Measurements from ENCODE around the gene ICE2. TPM values are rescaled to one million over a fixed set of nuclear protein-coding genes. Genes with fewer than 3 reads are reported as not detected.

The ICE2 gene
- total and polyA plus RNA-seq, 4 experiments from 2014 or later: 46.5 to 68.4 (median 61.2) TPM

DNA sequence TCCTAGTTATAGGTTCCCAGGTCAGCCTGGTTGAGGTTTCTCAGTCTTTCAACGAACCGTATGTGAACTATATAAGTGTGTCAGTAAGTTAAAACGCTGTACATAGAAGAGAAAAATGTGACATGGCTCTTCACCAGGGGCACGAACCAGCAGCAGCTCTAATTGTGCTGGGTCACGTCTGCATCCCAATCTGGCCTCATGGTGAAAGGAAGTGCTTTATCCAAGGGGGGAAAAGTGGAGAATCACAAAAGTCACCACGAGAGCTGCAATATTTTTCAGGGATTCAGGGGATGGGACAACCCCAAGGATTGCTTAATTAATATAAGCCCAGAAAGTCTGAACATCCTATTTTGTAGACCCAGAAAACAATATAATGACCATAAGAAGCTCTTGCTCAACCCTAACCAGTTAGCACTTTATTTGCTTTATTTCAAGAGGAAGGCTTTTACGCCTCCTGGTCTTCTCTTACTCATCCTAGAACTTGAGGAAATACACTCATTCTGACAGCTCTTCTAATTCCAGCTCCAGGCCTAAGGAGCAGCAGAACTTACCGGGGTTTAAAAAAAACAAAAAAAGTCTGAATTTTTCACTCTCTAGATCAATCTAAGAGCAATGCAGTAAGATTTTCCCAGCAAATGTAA is 97.7 kb downstream of the ICE2 start:
- Histone ChIP-seq H3K9me3 (ENCODE audit: control insufficient read depth in 1 of 2, low read length in 2 of 2) (no peaks in the 10 kb centered on the region), H3K4me1 (ENCODE audit: insufficient read depth, low read length) (no peaks in the 10 kb centered on the region), H3K4me3 (ENCODE audit: low read length in 2 of 2) (no peak overlapping the region), H3K36me3 (ENCODE audit: insufficient read depth, low read length) (peaks cover 38% of the 10 kb centered on the region), H3K27ac (ENCODE audit: low read depth, low read length) (no peak overlapping the region), H3K27me3 (ENCODE audit: insufficient read depth, low read length) (no peaks in the 10 kb centered on the region)
- Mint-ChIP-seq H3K9me3 (no peaks in the 10 kb centered on the region), H3K4me1 (peaks cover 4 to 15% (median 11%) of the 10 kb centered on the region in 4 donors), H3K36me3 (peaks cover 20 to 57% of the 10 kb centered on the region in 2 donors), H3K27ac (peak overlapping the region in 3 of 7 donors; percentile 15 to 70 (median 35)), H3K4me3 (no peak overlapping the region), H3K27me3 (no peaks in the 10 kb centered on the region)
- CTCF ChIA-PET (ENCODE audit: partially characterized antibody): interaction anchor here (2.2 kb wide), 1 partner anchor 22 kb away, joined by 9 read pairs; no protein-coding TSS in a partner anchor
- intact Hi-C loops (cut with micrococcal nuclease): no loop called here
- no peak for DNase-seq
- POLR2A ChIA-PET (ENCODE audit: partially characterized antibody): interaction anchor here (0.5 kb wide), 1 partner anchor 17 kb away, joined by 3 read pairs; no protein-coding TSS in a partner anchor

GRCh38 chr15:60379525-60380274 is 99.2 kb downstream of the ICE2 start:
- no peaks in the 10 kb centered on the region for H3K9me3 ChIP-seq (ENCODE audit: control insufficient read depth in 1 of 2, low read length in 2 of 2)
- peaks cover 38% of the 10 kb centered on the region for H3K36me3 ChIP-seq (ENCODE audit: insufficient read depth, low read length)
- Mint-ChIP-seq H3K4me3 (no peak overlapping the region), H3K9me3 (no peaks in the 10 kb centered on the region), H3K4me1 (peaks cover 4 to 20% (median 10%) of the 10 kb centered on the region in 4 donors), H3K27ac (no peak overlapping the region), H3K27me3 (no peaks in the 10 kb centered on the region), H3K36me3 (peaks cover 32 to 67% of the 10 kb centered on the region in 2 donors)
- CTCF ChIA-PET (ENCODE audit: partially characterized antibody): interaction anchor here (2.2 kb wide), 1 partner anchor 20 kb away, joined by 9 read pairs; no protein-coding TSS in a partner anchor
- H3K4me1 ChIP-seq (ENCODE audit: insufficient read depth, low read length): no peaks in the 10 kb centered on the region
- no peaks in the 10 kb centered on the region for H3K27me3 ChIP-seq (ENCODE audit: insufficient read depth, low read length)
- no peak for DNase-seq
- no peak overlapping the region for H3K27ac ChIP-seq (ENCODE audit: low read depth, low read length)
- H3K4me3 ChIP-seq (ENCODE audit: low read length in 2 of 2): no peak overlapping the region
- intact Hi-C loops (cut with micrococcal nuclease): no loop called here
- POLR2A ChIA-PET (ENCODE audit: partially characterized antibody): interaction anchor here (1.3 kb wide), 1 partner anchor 19 kb away, joined by 4 read pairs; the partner anchor contains the start of gene ANXA2

DNA sequence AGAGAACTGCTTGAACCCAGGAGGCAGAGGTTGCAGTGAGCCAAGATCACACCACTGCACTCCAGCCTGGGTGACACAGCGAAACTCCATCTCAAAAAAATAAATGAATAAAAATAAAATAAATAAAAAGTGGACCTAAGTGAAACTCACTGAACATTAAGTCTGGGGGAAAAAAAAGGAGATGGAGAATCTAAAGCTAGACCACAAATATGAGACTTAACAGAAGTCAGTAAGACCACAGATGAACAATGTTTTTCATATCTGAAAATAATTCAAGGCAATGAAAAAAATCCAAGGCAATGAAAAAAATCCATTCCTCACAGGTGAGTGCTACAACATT is 99.8 kb downstream of the ICE2 start:
- Mint-ChIP-seq H3K9me3 (no peaks in the 10 kb centered on the region), H3K36me3 (peaks cover 31 to 67% of the 10 kb centered on the region in 2 donors), H3K27ac (no peak overlapping the region), H3K27me3 (no peaks in the 10 kb centered on the region), H3K4me3 (no peak overlapping the region), H3K4me1 (peaks cover 4 to 20% (median 10%) of the 10 kb centered on the region in 4 donors)
- Histone ChIP-seq H3K27ac (ENCODE audit: low read depth, low read length) (no peak overlapping the region), H3K4me3 (ENCODE audit: low read length in 2 of 2) (no peak overlapping the region), H3K36me3 (ENCODE audit: insufficient read depth, low read length) (peaks cover 33% of the 10 kb centered on the region), H3K9me3 (ENCODE audit: control insufficient read depth in 1 of 2, low read length in 2 of 2) (no peaks in the 10 kb centered on the region), H3K27me3 (ENCODE audit: insufficient read depth, low read length) (no peaks in the 10 kb centered on the region), H3K4me1 (ENCODE audit: insufficient read depth, low read length) (no peaks in the 10 kb centered on the region)
- no peak for DNase-seq
- CTCF ChIA-PET (ENCODE audit: partially characterized antibody): no interaction called here
- intact Hi-C loops (cut with micrococcal nuclease): no loop called here
- POLR2A ChIA-PET (ENCODE audit: partially characterized antibody): interaction anchor here (1.3 kb wide), 1 partner anchor 19 kb away, joined by 4 read pairs; the partner anchor contains the start of gene ANXA2

GRCh38 chr15:60376677-60377095 is 102.3 kb downstream of the ICE2 start:
- H3K36me3 Mint-ChIP-seq: peaks cover 35 to 70% of the 10 kb centered on the region in 2 donors
- Histone ChIP-seq H3K9me3 (ENCODE audit: control insufficient read depth in 1 of 2, low read length in 2 of 2) (no peaks in the 10 kb centered on the region), H3K4me1 (ENCODE audit: insufficient read depth, low read length) (no peaks in the 10 kb centered on the region), H3K27ac (ENCODE audit: low read depth, low read length) (no peak overlapping the region), H3K36me3 (ENCODE audit: insufficient read depth, low read length) (peaks cover 30% of the 10 kb centered on the region), H3K27me3 (ENCODE audit: insufficient read depth, low read length) (no peaks in the 10 kb centered on the region), H3K4me3 (ENCODE audit: low read length in 2 of 2) (no peak overlapping the region)
- ChIA-PET CTCF (ENCODE audit: partially characterized antibody) (interaction anchor here (1.4 kb wide), 1 partner anchor 17 kb away, joined by 5 read pairs; no protein-coding TSS in a partner anchor), POLR2A (ENCODE audit: partially characterized antibody) (interaction anchor here (1.9 kb wide), 1 partner anchor 21 kb away, joined by 6 read pairs; the partner anchor contains the start of gene ANXA2)
- intact Hi-C loops (cut with micrococcal nuclease): no loop called here
- peaks cover 4 to 15% (median 13%) of the 10 kb centered on the region in 4 donors for H3K4me1 Mint-ChIP-seq
- DNase-seq: no peak
- no peak overlapping the region for H3K4me3 Mint-ChIP-seq
- H3K27me3 Mint-ChIP-seq: no peaks in the 10 kb centered on the region
- H3K9me3 Mint-ChIP-seq: no peaks in the 10 kb centered on the region
- H3K27ac Mint-ChIP-seq: peak overlapping the region in 1 of 7 donors; percentile 25

DNA sequence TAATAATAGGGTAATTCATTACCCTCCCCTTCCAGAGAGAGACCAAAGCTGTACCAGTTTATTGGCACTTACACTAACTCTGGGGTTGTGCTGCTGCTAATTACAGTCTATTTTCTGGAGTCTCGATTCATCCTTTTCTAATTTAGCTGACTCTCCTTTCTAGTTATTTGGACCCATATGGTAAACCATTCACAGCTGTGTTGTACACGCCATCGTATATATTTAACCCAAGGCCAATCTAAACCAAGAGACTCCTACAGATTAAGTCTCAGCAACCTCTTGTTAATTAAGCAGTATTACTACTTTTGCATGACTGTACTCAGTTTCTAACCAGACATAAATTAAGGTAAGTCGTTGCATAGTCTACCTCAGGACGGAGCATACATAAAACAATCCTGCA is 103.6 kb downstream of the ICE2 start:
- ChIA-PET CTCF (ENCODE audit: partially characterized antibody) (interaction anchor here (1.4 to 1.9 kb wide), 2 partner anchors 16 kb away, joined by 5 to 6 read pairs; no protein-coding TSS in a partner anchor), POLR2A (ENCODE audit: partially characterized antibody) (interaction anchor here (0.6 to 1.4 kb wide), 2 partner anchors 12 to 23 kb away, joined by 3 to 5 read pairs; partner anchors contain the start of gene ANXA2)
- Histone ChIP-seq H3K27me3 (ENCODE audit: insufficient read depth, low read length) (no peaks in the 10 kb centered on the region), H3K9me3 (ENCODE audit: control insufficient read depth in 1 of 2, low read length in 2 of 2) (no peaks in the 10 kb centered on the region), H3K27ac (ENCODE audit: low read depth, low read length) (no peak overlapping the region), H3K4me1 (ENCODE audit: insufficient read depth, low read length) (peaks cover 4% of the 10 kb centered on the region), H3K36me3 (ENCODE audit: insufficient read depth, low read length) (peaks cover 26% of the 10 kb centered on the region), H3K4me3 (ENCODE audit: low read length in 2 of 2) (no peak overlapping the region)
- Mint-ChIP-seq H3K27me3 (no peaks in the 10 kb centered on the region), H3K4me3 (no peak overlapping the region), H3K4me1 (peaks cover 14 to 19% (median 16%) of the 10 kb centered on the region in 4 donors), H3K27ac (peak overlapping the region in 1 of 7 donors; percentile 41), H3K36me3 (peaks cover 34 to 70% of the 10 kb centered on the region in 2 donors), H3K9me3 (no peaks in the 10 kb centered on the region)
- intact Hi-C loops (cut with micrococcal nuclease): no loop called here
- no peak for DNase-seq

DNA sequence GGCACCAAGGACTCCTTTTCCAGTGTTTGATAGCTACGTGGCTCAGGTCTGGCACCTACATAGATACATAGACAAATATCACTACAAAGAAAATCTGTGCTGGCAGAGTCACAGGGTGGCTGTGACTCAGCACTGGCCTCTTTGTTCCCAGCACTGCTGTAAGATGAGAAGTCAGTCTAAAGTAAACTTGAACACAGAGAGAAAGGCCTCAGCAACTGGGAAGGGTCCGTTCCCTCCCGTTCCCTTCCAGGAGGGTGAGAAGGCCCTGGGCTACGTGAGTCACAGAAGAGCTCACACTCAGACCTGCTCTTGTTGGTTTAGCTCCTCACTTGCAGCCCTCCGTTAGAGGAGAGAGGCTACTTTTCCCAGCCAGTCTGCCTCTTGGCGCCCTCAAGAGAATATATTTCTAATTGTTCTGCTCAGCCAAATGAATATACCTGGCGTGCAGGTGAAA is 104.3 kb downstream of the ICE2 start:
- Mint-ChIP-seq H3K9me3 (no peaks in the 10 kb centered on the region), H3K4me3 (no peak overlapping the region), H3K27ac (no peak overlapping the region), H3K36me3 (peaks cover 30 to 68% of the 10 kb centered on the region in 2 donors), H3K27me3 (no peaks in the 10 kb centered on the region), H3K4me1 (peaks cover 14 to 21% (median 19%) of the 10 kb centered on the region in 4 donors)
- H3K9me3 ChIP-seq (ENCODE audit: control insufficient read depth in 1 of 2, low read length in 2 of 2): no peaks in the 10 kb centered on the region
- no peak overlapping the region for H3K4me3 ChIP-seq (ENCODE audit: low read length in 2 of 2)
- no peak overlapping the region for H3K27ac ChIP-seq (ENCODE audit: low read depth, low read length)
- no peak for DNase-seq
- intact Hi-C loops (cut with micrococcal nuclease): no loop called here
- no peaks in the 10 kb centered on the region for H3K27me3 ChIP-seq (ENCODE audit: insufficient read depth, low read length)
- peaks cover 5% of the 10 kb centered on the region for H3K4me1 ChIP-seq (ENCODE audit: insufficient read depth, low read length)
- peaks cover 28% of the 10 kb centered on the region for H3K36me3 ChIP-seq (ENCODE audit: insufficient read depth, low read length)
- ChIA-PET POLR2A (ENCODE audit: partially characterized antibody) (interaction anchor here (0.6 to 1.4 kb wide), 3 partner anchors 11 to 23 kb away, joined by 3 to 5 read pairs (median 3); partner anchors contain the start of gene ANXA2), CTCF (ENCODE audit: partially characterized antibody) (interaction anchor here (0.8 to 1.9 kb wide), 2 partner anchors 15 to 139 kb away, joined by 3 to 6 read pairs; no protein-coding TSS in a partner anchor)
